ENCODE measurements around the gene LRAT. TPM values are rescaled to one million over a fixed set of nuclear protein-coding genes. Genes with fewer than 3 reads are reported as not detected.

LRAT gene
- total RNA-seq, 1 experiment from 2014 or later = not detected

- no peaks in the 10 kb centered on the region for H3K9me3 ChIP-seq (ENCODE audit: control insufficient read depth, insufficient read depth, low read depth, low read length)
- H3K4me1 ChIP-seq (ENCODE audit: control insufficient read depth, insufficient read depth, low read length) = no peaks in the 10 kb centered on the region
- intact Hi-C loops (cut with micrococcal nuclease; ENCODE audit: unreplicated experiment) (no loop called here), in situ Hi-C loops (cut with HindIII; ENCODE audit: low pct_unique_long_range_greater_than_20kb, low sequenced_read_pairs) (no loop called here)
- H3K36me3 ChIP-seq (ENCODE audit: control insufficient read depth, insufficient read depth, low read length) = no peaks in the 10 kb centered on the region
- no peak for TF ChIP-seq POLR2AphosphoS5 (IDR thresholded peaks at IDR 0.05; ENCODE audit: low read depth, low read length)
- no peak for TF ChIP-seq CTCF (IDR thresholded peaks at IDR 0.05)
- no peak for TF ChIP-seq SIN3A (IDR thresholded peaks at IDR 0.05; ENCODE audit: borderline replicate concordance, insufficient read depth, low read depth, low read length)
- TF ChIP-seq REST (IDR thresholded peaks at IDR 0.05; ENCODE audit: insufficient read depth in 1 of 2, low read depth in 2 of 2, low read length in 1 of 2) = no peak
- TF ChIP-seq TCF7L2 (IDR thresholded peaks at IDR 0.05; ENCODE audit: low read depth, low read length) = no peak
- DNase-seq (ENCODE audit: low read depth, low spot score) (no peak), ATAC-seq (no peak)
- no peak overlapping the region for H3K27ac ChIP-seq (ENCODE audit: low read length)
- BruUV-seq (replicated peaks) = no TSS peak
- CTCF ChIA-PET = no interaction called here
- POLR2A ChIA-PET = no interaction called here
- no peaks in the 10 kb centered on the region for H3K27me3 ChIP-seq (ENCODE audit: control insufficient read depth, insufficient read depth, low read length)
- H3K4me3 ChIP-seq (ENCODE audit: low read depth in 2 of 2, low read length in 2 of 2) = no peak overlapping the region
These were observed 17.1 kb downstream of the LRAT start for GRCh38 chr4:154760895-154761294.

DNA sequence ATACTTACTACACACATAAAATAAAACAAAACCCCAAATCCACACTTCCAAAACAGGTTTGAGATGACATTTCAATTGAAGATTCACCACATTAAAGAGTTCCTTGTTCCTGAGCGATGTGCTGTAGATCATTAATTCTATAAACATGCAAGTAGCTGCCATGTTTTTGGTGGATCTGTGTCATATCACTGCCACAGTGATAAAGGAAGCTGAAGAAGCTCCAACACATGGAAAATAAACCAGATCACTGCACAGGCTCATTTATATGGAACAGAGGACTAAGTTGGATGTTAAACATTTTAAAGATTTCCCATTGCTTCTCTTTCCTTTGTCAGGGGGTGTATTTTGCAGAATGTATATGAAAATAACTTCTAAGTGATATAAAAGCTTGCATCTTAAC is 34.5 kb downstream of the LRAT start:
- intact Hi-C loops (cut with micrococcal nuclease; ENCODE audit: unreplicated experiment) = loop anchor here (5.0 kb wide), 3 partner anchors 91 to 226 kb away; partner anchors contain the start of gene PLRG1
- H3K4me3 ChIP-seq (ENCODE audit: low read depth in 2 of 2, low read length in 2 of 2) = no peak overlapping the region
- no peak overlapping the region for H3K27ac ChIP-seq (ENCODE audit: low read length)
- no peak for TF ChIP-seq TCF7L2 (IDR thresholded peaks at IDR 0.05; ENCODE audit: low read depth, low read length)
- no peak for TF ChIP-seq SIN3A (IDR thresholded peaks at IDR 0.05; ENCODE audit: borderline replicate concordance, insufficient read depth, low read depth, low read length)
- TF ChIP-seq REST (IDR thresholded peaks at IDR 0.05; ENCODE audit: insufficient read depth in 1 of 2, low read depth in 2 of 2, low read length in 1 of 2) = no peak
- no peak for TF ChIP-seq CTCF (IDR thresholded peaks at IDR 0.05)
- no peak for TF ChIP-seq POLR2AphosphoS5 (IDR thresholded peaks at IDR 0.05; ENCODE audit: low read depth, low read length)
- H3K36me3 ChIP-seq (ENCODE audit: control insufficient read depth, insufficient read depth, low read length) = no peaks in the 10 kb centered on the region
- ATAC-seq = no peak
- no peaks in the 10 kb centered on the region for H3K4me1 ChIP-seq (ENCODE audit: control insufficient read depth, insufficient read depth, low read length)
- DNase-seq (ENCODE audit: low read depth, low spot score) = no peak
- no TSS peak for BruUV-seq (replicated peaks)
- CTCF ChIA-PET = no interaction called here
- POLR2A ChIA-PET = no interaction called here
- H3K27me3 ChIP-seq (ENCODE audit: control insufficient read depth, insufficient read depth, low read length) = no peaks in the 10 kb centered on the region
- in situ Hi-C loops (cut with HindIII; ENCODE audit: low pct_unique_long_range_greater_than_20kb, low sequenced_read_pairs) = no loop called here
- no peaks in the 10 kb centered on the region for H3K9me3 ChIP-seq (ENCODE audit: control insufficient read depth, insufficient read depth, low read depth, low read length)
